Trophoblast cell (in vitro differentiated cells and primary cell): ENCODE data around the gene MYT1.
"Not testable (repeated sequence)": the region's sequence is repeated elsewhere in the genome, so short reads cannot be mapped to it uniquely, and the experiment has no call there.

Experiments used
- DNase-seq, 2 donors: peaks; one replicate each; pipeline ENCODE4 v3.0.0-alpha.2; 2016
- H2AFZ ChIP-seq: 2 replicates; pipeline ENCODE4 v1.6.1; 2013; ENCODE audit warnings: low read length, moderate library complexity, mild to moderate bottlenecking; ENCODE audit not compliant: insufficient read depth, poor library complexity
- H2AK5ac ChIP-seq: 2 replicates; pipeline ENCODE4 v1.6.1; 2013; ENCODE audit warnings: mild to moderate bottlenecking, low read length
- H2BK120ac ChIP-seq: 2 replicates; pipeline ENCODE4 v1.6.1; 2013; ENCODE audit warnings: low read length, mild to moderate bottlenecking, moderate library complexity; ENCODE audit not compliant: insufficient read depth, poor library complexity
- H2BK12ac ChIP-seq: 2 replicates; pipeline ENCODE4 v1.6.1; 2013; ENCODE audit warnings: mild to moderate bottlenecking, low read length, moderate library complexity
- H2BK5ac ChIP-seq: 2 replicates; pipeline ENCODE4 v1.6.1; 2013; ENCODE audit warnings: low read length, low read depth, moderate library complexity, mild to moderate bottlenecking; ENCODE audit not compliant: poor library complexity
- H3K14ac ChIP-seq: 2 replicates; pipeline ENCODE4 v1.6.1; 2013; ENCODE audit warnings: mild to moderate bottlenecking, low read length
- H3K18ac ChIP-seq: 2 replicates; pipeline ENCODE4 v1.6.1; 2013; ENCODE audit warnings: mild to moderate bottlenecking, low read length
- H3K23ac ChIP-seq: 2 replicates; pipeline ENCODE4 v1.6.1; 2013; ENCODE audit warnings: low read length
- H3K27ac ChIP-seq: 2 replicates; pipeline ENCODE4 v1.5.1; 2013; ENCODE audit warnings: low read depth, mild to moderate bottlenecking, inconsistent platforms, low read length, moderate library complexity
- H3K27me3 ChIP-seq: 2 replicates; pipeline ENCODE4 v1.6.1; 2013; ENCODE audit warnings: inconsistent platforms, mild to moderate bottlenecking, low read length, moderate library complexity; ENCODE audit not compliant: insufficient read depth
- H3K36me3 ChIP-seq, 2 experiments: 1 replicate in 1 of 2; 2 replicates in 1 of 2; pipeline ENCODE4 v1.6.1; 2013; ENCODE audit warnings: low read length in 2 of 2, mild to moderate bottlenecking in 2 of 2, moderate library complexity in 1 of 2; ENCODE audit not compliant: insufficient read depth in 2 of 2, control insufficient read depth in 1 of 2
- H3K4ac ChIP-seq: 2 replicates; pipeline ENCODE4 v1.6.1; 2013; ENCODE audit warnings: low read depth, mild to moderate bottlenecking, low read length, moderate library complexity
- H3K4me1 ChIP-seq, 2 experiments: 1 replicate in 1 of 2; 2 replicates in 1 of 2; pipeline ENCODE4 v1.6.1; 2013; ENCODE audit warnings: low read length in 2 of 2, mild to moderate bottlenecking in 2 of 2, moderate library complexity in 1 of 2; ENCODE audit not compliant: insufficient read depth in 2 of 2, control insufficient read depth in 1 of 2
- H3K4me2 ChIP-seq: 2 replicates; pipeline ENCODE4 v1.6.1; 2013; ENCODE audit warnings: inconsistent platforms, mild to moderate bottlenecking, low read length, moderate library complexity
- H3K4me3 ChIP-seq: 2 replicates; pipeline ENCODE4 v1.5.1; 2013; ENCODE audit warnings: mild to moderate bottlenecking, low read depth, low read length, inconsistent platforms
- H3K79me1 ChIP-seq: one replicate; pipeline ENCODE4 v1.6.1; 2013; ENCODE audit warnings: low read length
- H3K79me2 ChIP-seq: 2 replicates; pipeline ENCODE4 v1.6.1; 2013; ENCODE audit warnings: low read length, mild to moderate bottlenecking; ENCODE audit not compliant: control insufficient read depth, insufficient read depth, poor library complexity
- H3K9ac ChIP-seq: 2 replicates; pipeline ENCODE4 v1.6.1; 2013; ENCODE audit warnings: mild to moderate bottlenecking, low read length
- H3K9me3 ChIP-seq: 2 replicates; pipeline ENCODE4 v1.6.1; 2013; ENCODE audit warnings: low read depth, mild to moderate bottlenecking, control low read depth, inconsistent platforms, low read length; ENCODE audit not compliant: insufficient read depth
- H4K12ac ChIP-seq: 2 replicates; pipeline ENCODE4 v1.6.1; 2013; ENCODE audit warnings: low read depth, mild to moderate bottlenecking, low read length, moderate library complexity
- H4K8ac ChIP-seq: 2 replicates; pipeline ENCODE4 v1.6.1; 2013; ENCODE audit warnings: low read depth, mild to moderate bottlenecking, low read length, moderate library complexity
- H4K91ac ChIP-seq: one replicate; pipeline ENCODE4 v1.6.1; 2013; ENCODE audit warnings: low read depth, mild to moderate bottlenecking, low read length, moderate library complexity
- WGBS: extraction: QIAGEN DNeasy Blood & Tissue Kit; methylation state at CpG from one replicate; pipeline ENCODE4 v1.1.7; 2013; ENCODE audit warnings: missing lambda C conversion rate; ENCODE audit not compliant: insufficient read length, insufficient coverage; ENCODE audit errors: extremely low coverage; 5-methylcytosine and 5-hydroxymethylcytosine counted together

The MYT1 gene

DNA sequence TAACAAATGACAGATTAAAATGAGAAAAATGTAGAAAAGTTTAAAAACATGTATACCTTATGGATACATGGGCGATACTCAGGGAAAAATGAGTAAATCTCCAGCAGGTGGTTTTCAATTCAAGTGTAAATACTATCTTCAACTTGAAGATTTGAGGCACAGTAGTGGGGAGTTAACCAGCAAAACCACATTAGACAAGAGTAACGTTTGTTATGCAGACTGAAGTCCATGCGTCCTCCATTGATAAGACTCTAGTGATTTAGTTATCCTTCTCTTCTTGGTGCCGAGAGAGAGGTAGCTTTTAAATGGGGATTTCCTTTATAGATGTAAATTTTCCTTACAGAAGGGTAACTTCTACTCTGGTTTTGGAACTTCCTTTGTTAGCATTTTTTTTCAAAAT, 119.4 kb downstream of the MYT1 start:
- no peak overlapping the region for H3K14ac ChIP-seq
- H3K4me2 ChIP-seq, result no peak overlapping the region
- no peaks in the 10 kb centered on the region for H3K79me1 ChIP-seq
- WGBS, result no CpG with 5 or more reads among the region's 4 CpGs
- H3K27me3 ChIP-seq, result no peaks in the 10 kb centered on the region
- no peak overlapping the region for H2BK120ac ChIP-seq
- H4K8ac ChIP-seq, result no peak overlapping the region
- H2AK5ac ChIP-seq, result no peak overlapping the region
- H2AFZ ChIP-seq, result no peak overlapping the region
- H3K23ac ChIP-seq, result no peak overlapping the region
- no peak overlapping the region for H2BK12ac ChIP-seq
- no peaks in the 10 kb centered on the region for H3K79me2 ChIP-seq
- H3K9me3 ChIP-seq, result peaks cover 17% of the 10 kb centered on the region
- no peak overlapping the region for H4K91ac ChIP-seq
- no peak overlapping the region for H3K9ac ChIP-seq
- no peak overlapping the region for H3K27ac ChIP-seq
- H3K4me3 ChIP-seq, result no peak overlapping the region
- no peak overlapping the region for H3K4ac ChIP-seq
- H4K12ac ChIP-seq, result no peak overlapping the region
- H3K18ac ChIP-seq, result no peak overlapping the region
- DNase-seq, result no peak
- no peaks in the 10 kb centered on the region for H3K36me3 ChIP-seq
- H3K4me1 ChIP-seq, result no peaks in the 10 kb centered on the region
- no peak overlapping the region for H2BK5ac ChIP-seq

- not testable (repeated sequence) for H3K18ac ChIP-seq, H3K79me1 ChIP-seq, H3K4ac ChIP-seq, H2AK5ac ChIP-seq, H3K4me2 ChIP-seq, H3K23ac ChIP-seq, H2BK120ac ChIP-seq, H3K4me1 ChIP-seq, H2AFZ ChIP-seq, H3K9ac ChIP-seq, H3K4me3 ChIP-seq, H3K36me3 ChIP-seq, H4K8ac ChIP-seq, H4K12ac ChIP-seq, H2BK12ac ChIP-seq, H4K91ac ChIP-seq, H3K79me2 ChIP-seq, H3K9me3 ChIP-seq, H3K27ac ChIP-seq, H3K27me3 ChIP-seq, H3K14ac ChIP-seq, H2BK5ac ChIP-seq
- DNase-seq, result peak; percentile 47 to 53
- no CpG with 5 or more reads among the region's 46 CpGs for WGBS
Measured at GRCh38 chr20:64285579-64286446, 121.6 kb downstream of the MYT1 start.

GRCh38 chr20:64286447-64287263, 122.4 kb downstream of the MYT1 start:
- not testable (repeated sequence) for H3K4me1 ChIP-seq, H3K4me3 ChIP-seq, H2BK12ac ChIP-seq, H4K91ac ChIP-seq, H3K79me2 ChIP-seq, H2BK120ac ChIP-seq, H3K23ac ChIP-seq, H2AFZ ChIP-seq, H3K4me2 ChIP-seq, H3K14ac ChIP-seq, H4K8ac ChIP-seq, H4K12ac ChIP-seq, H3K27ac ChIP-seq, H3K4ac ChIP-seq, DNase-seq, H2BK5ac ChIP-seq, H3K18ac ChIP-seq, H3K9me3 ChIP-seq, H3K79me1 ChIP-seq, H3K9ac ChIP-seq, H2AK5ac ChIP-seq, H3K36me3 ChIP-seq, H3K27me3 ChIP-seq
- 100% methylated on average over 1 of the region's 30 CpGs for WGBS

- not testable (repeated sequence) for H2BK120ac ChIP-seq, H4K91ac ChIP-seq, H3K79me1 ChIP-seq, H3K4ac ChIP-seq, H3K27ac ChIP-seq, H2BK5ac ChIP-seq, DNase-seq, H4K12ac ChIP-seq, H3K23ac ChIP-seq, H3K18ac ChIP-seq, H3K79me2 ChIP-seq, H3K4me3 ChIP-seq, H2AFZ ChIP-seq, H3K9ac ChIP-seq, H4K8ac ChIP-seq, H3K9me3 ChIP-seq, H3K4me1 ChIP-seq, H3K36me3 ChIP-seq, H3K27me3 ChIP-seq, H3K4me2 ChIP-seq, H2AK5ac ChIP-seq, H3K14ac ChIP-seq, H2BK12ac ChIP-seq
- 100% methylated on average over 3 of the region's 3 CpGs for WGBS
Measured at GRCh38 chr20:64287264-64287590, 123.0 kb downstream of the MYT1 start.
